Ectodermal cell (in vitro differentiated cells): ENCODE data around the gene CHI3L1.

Experiments used
- H3K27ac ChIP-seq: 2 replicates; pipeline ENCODE4 v1.7.0; 2013; ENCODE audit warnings: mild to moderate bottlenecking, low read depth, low read length; ENCODE audit not compliant: insufficient read depth, poor library complexity, severe bottlenecking
- H3K27me3 ChIP-seq: 2 replicates; pipeline ENCODE4 v1.7.0; 2013; ENCODE audit warnings: mild to moderate bottlenecking, low read length; ENCODE audit not compliant: insufficient read depth, control insufficient read depth, poor library complexity, severe bottlenecking
- H3K36me3 ChIP-seq: one replicate; pipeline ENCODE4 v1.7.0; 2013; ENCODE audit warnings: low read length; ENCODE audit not compliant: control insufficient read depth, insufficient read depth
- H3K4me1 ChIP-seq: one replicate; pipeline ENCODE4 v1.7.0; 2013; ENCODE audit warnings: low read length; ENCODE audit not compliant: control insufficient read depth, insufficient read depth
- H3K4me3 ChIP-seq: 2 replicates; pipeline ENCODE4 v1.7.0; 2013; ENCODE audit warnings: low read depth, low read length, control low read depth; ENCODE audit not compliant: insufficient read depth
- H3K9me3 ChIP-seq: 2 replicates; pipeline ENCODE4 v1.7.0; 2013; ENCODE audit warnings: mild to moderate bottlenecking, low read length, moderate library complexity; ENCODE audit not compliant: control insufficient read depth
- WGBS, 2 experiments: methylation state at CpG; one replicate each; pipeline ENCODE4 v1.1.7; 2013; ENCODE audit warnings: missing lambda C conversion rate in 2 of 2; 5-methylcytosine and 5-hydroxymethylcytosine counted together

The CHI3L1 gene

GRCh38 chr1:203169770-203170520 is 16.6 kb downstream of the CHI3L1 start:
- Histone ChIP-seq H3K36me3 (no peaks in the 10 kb centered on the region), H3K27ac (no peak overlapping the region), H3K27me3 (no peaks in the 10 kb centered on the region), H3K4me3 (no peak overlapping the region), H3K4me1 (peaks cover 9% of the 10 kb centered on the region), H3K9me3 (no peaks in the 10 kb centered on the region)
- WGBS, 2 experiments = 96% methylated on average over 21 of the region's 21 CpGs

GRCh38 chr1:203168991-203169390 is 17.5 kb downstream of the CHI3L1 start:
- WGBS, 2 experiments = 95% methylated on average over 9 of the region's 9 CpGs

GRCh38 chr1:203168256-203168786 is 18.2 kb downstream of the CHI3L1 start:
- H3K9me3 ChIP-seq = no peaks in the 10 kb centered on the region
- H3K4me3 ChIP-seq = no peak overlapping the region
- WGBS, 2 experiments = 95 to 96% methylated on average over 12 of the region's 12 CpGs
- H3K36me3 ChIP-seq = no peaks in the 10 kb centered on the region
- no peak overlapping the region for H3K27ac ChIP-seq
- peaks cover 9% of the 10 kb centered on the region for H3K4me1 ChIP-seq
- no peaks in the 10 kb centered on the region for H3K27me3 ChIP-seq

More at GRCh38 chr1:203168991-203169390, 17.5 kb downstream of the CHI3L1 start:
- Histone ChIP-seq H3K36me3 (no peaks in the 10 kb centered on the region), H3K4me3 (no peak overlapping the region), H3K27ac (no peak overlapping the region), H3K27me3 (no peaks in the 10 kb centered on the region), H3K9me3 (no peaks in the 10 kb centered on the region), H3K4me1 (peaks cover 9% of the 10 kb centered on the region)

- no peak overlapping the region for H3K27ac ChIP-seq
- no peak overlapping the region for H3K4me3 ChIP-seq
- H3K27me3 ChIP-seq = no peaks in the 10 kb centered on the region
- H3K9me3 ChIP-seq = no peaks in the 10 kb centered on the region
- no peaks in the 10 kb centered on the region for H3K36me3 ChIP-seq
- peaks cover 5% of the 10 kb centered on the region for H3K4me1 ChIP-seq
- 93 to 96% methylated on average over 5 of the region's 5 CpGs for WGBS, 2 experiments
Observed at GRCh38 chr1:203167913-203168200, 18.6 kb downstream of the CHI3L1 start.

- H3K27ac ChIP-seq = no peak overlapping the region
- H3K9me3 ChIP-seq = no peaks in the 10 kb centered on the region
- no peaks in the 10 kb centered on the region for H3K27me3 ChIP-seq
- no peaks in the 10 kb centered on the region for H3K4me1 ChIP-seq
- 90% methylated on average over 23 of the region's 23 CpGs for WGBS, 2 experiments
- no peaks in the 10 kb centered on the region for H3K36me3 ChIP-seq
- H3K4me3 ChIP-seq = no peak overlapping the region
Observed at GRCh38 chr1:203167026-203167912, 19.2 kb downstream of the CHI3L1 start.

GRCh38 chr1:203166192-203166940 is 20.1 kb downstream of the CHI3L1 start:
- 84 to 87% methylated on average over 14 of the region's 14 CpGs for WGBS, 2 experiments
- H3K9me3 ChIP-seq = no peaks in the 10 kb centered on the region
- H3K27ac ChIP-seq = no peak overlapping the region
- no peaks in the 10 kb centered on the region for H3K27me3 ChIP-seq
- no peaks in the 10 kb centered on the region for H3K36me3 ChIP-seq
- H3K4me3 ChIP-seq = no peak overlapping the region
- H3K4me1 ChIP-seq = no peaks in the 10 kb centered on the region

- no peak overlapping the region for H3K4me3 ChIP-seq
- no peaks in the 10 kb centered on the region for H3K4me1 ChIP-seq
- H3K36me3 ChIP-seq = no peaks in the 10 kb centered on the region
- H3K9me3 ChIP-seq = no peaks in the 10 kb centered on the region
- no peak overlapping the region for H3K27ac ChIP-seq
- 94 to 97% methylated on average over 8 of the region's 8 CpGs for WGBS, 2 experiments
- H3K27me3 ChIP-seq = no peaks in the 10 kb centered on the region
Observed at GRCh38 chr1:203165800-203166161, 20.7 kb downstream of the CHI3L1 start.

GRCh38 chr1:203165101-203165799 is 21.3 kb downstream of the CHI3L1 start:
- no peaks in the 10 kb centered on the region for H3K9me3 ChIP-seq
- H3K4me3 ChIP-seq = no peak overlapping the region
- H3K27me3 ChIP-seq = no peaks in the 10 kb centered on the region
- no peaks in the 10 kb centered on the region for H3K36me3 ChIP-seq
- no peak overlapping the region for H3K27ac ChIP-seq
- WGBS, 2 experiments = 95 to 96% methylated on average over 28 of the region's 28 CpGs
- H3K4me1 ChIP-seq = no peaks in the 10 kb centered on the region

- H3K27me3 ChIP-seq = no peaks in the 10 kb centered on the region
- WGBS, 2 experiments = 91 to 96% methylated on average over 7 of the region's 7 CpGs
- no peaks in the 10 kb centered on the region for H3K9me3 ChIP-seq
- H3K4me3 ChIP-seq = no peak overlapping the region
- H3K4me1 ChIP-seq = peaks cover 7% of the 10 kb centered on the region
- no peak overlapping the region for H3K27ac ChIP-seq
- no peaks in the 10 kb centered on the region for H3K36me3 ChIP-seq
Observed at GRCh38 chr1:203163891-203164635, 22.4 kb downstream of the CHI3L1 start.
